SH-SY5Y (cell line): Measurements from ENCODE around the gene SPPL2C.

ENCODE experiments used
- GATA2 ChIP-seq: IDR thresholded peaks from 2 replicates; pipeline ENCODE4 v1.6.1; 2011; ENCODE audit warnings: mild to moderate bottlenecking, low read depth, low read length
- GATA3 ChIP-seq: IDR thresholded peaks from 2 replicates; pipeline ENCODE4 v1.6.1; 2011; ENCODE audit warnings: low read depth, mild to moderate bottlenecking, low read length, moderate library complexity

GRCh38 chr17:45825792-45826191 is 18.9 kb upstream of the SPPL2C start:
- no peak for TF ChIP-seq GATA2
- TF ChIP-seq GATA3 = no peak
